GM21723 (cell line): ENCODE data around the gene ESRRB.

Source experiments
- ATAC-seq: cut with Tn5 transposase; IDR thresholded peaks from one replicate; pipeline ENCODE4 v1.9.1; 2021; ENCODE audit warnings: mild to moderate bottlenecking, moderate library complexity; ENCODE audit not compliant: unreplicated experiment

ESRRB gene

DNA sequence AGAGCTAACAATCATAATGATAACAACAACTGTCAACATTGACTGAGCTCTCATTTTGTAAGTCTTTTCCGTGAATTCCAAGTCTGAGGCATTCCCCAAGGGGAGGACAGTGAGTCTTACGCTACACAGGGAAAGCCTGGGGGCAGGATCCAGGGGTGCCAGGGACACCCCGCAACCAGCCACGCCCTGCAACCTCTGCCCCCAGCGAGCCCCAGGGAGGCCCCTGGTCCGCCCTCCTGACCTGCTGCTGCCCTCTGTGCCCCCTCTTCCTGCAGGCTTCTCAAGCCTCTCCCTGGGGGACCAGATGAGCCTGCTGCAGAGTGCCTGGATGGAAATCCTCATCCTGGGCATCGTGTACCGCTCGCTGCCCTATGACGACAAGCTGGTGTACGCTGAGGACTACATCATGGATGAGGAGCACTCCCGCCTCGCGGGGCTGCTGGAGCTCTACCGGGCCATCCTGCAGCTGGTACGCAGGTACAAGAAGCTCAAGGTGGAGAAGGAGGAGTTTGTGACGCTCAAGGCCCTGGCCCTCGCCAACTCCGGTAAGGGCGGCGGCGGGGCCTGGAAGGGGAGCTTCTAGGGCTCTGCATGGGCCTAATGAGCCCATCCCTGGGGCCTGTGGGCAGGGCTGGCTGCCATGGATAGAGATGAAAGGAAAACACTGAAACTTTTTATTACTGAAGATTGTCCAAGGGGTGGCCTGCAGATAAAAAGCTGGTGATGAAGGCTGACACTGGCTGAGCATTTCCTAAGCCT is 115.4 kb downstream of the ESRRB start:
- no peak for ATAC-seq

DNA sequence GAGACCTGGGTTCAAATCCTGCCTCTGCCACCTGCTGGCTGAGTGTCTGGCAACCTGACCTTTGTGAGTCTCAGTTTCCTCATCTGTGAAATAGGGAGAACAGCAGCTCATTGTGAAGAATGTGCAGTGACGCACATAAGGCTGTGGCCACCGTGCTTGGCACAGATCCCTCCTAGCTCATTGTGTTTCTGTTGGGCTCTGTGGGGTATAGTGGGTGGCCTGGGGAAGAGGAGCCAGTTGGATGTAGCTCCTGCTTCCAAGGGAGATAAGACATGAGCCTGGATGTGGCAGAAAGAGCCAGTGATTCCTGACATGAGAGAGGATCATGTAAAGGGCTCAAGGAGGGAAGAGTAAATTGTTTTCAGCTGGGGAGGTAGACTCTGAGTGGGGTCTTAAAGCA is 120.0 kb downstream of the ESRRB start:
- ATAC-seq, result no peak

DNA sequence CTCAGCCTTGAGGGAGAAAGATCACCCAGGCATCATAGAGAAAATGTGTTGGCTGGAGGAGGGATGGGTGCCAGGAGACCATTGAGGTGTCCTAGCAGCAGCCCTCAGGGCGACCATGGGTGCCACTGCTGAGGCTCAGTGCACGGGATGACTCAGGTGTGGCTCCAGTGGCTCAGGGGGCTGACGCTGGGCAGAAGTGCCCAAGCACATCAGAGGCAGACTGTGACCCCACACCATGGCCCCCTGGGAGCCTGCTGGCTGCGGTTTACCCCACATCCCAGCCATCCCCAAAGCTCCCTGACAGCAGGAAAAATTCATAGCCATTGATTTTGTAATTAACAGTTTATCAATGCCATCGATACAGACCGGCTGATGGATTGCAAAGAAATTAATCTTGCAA is 120.7 kb downstream of the ESRRB start:
- ATAC-seq, result no peak

DNA sequence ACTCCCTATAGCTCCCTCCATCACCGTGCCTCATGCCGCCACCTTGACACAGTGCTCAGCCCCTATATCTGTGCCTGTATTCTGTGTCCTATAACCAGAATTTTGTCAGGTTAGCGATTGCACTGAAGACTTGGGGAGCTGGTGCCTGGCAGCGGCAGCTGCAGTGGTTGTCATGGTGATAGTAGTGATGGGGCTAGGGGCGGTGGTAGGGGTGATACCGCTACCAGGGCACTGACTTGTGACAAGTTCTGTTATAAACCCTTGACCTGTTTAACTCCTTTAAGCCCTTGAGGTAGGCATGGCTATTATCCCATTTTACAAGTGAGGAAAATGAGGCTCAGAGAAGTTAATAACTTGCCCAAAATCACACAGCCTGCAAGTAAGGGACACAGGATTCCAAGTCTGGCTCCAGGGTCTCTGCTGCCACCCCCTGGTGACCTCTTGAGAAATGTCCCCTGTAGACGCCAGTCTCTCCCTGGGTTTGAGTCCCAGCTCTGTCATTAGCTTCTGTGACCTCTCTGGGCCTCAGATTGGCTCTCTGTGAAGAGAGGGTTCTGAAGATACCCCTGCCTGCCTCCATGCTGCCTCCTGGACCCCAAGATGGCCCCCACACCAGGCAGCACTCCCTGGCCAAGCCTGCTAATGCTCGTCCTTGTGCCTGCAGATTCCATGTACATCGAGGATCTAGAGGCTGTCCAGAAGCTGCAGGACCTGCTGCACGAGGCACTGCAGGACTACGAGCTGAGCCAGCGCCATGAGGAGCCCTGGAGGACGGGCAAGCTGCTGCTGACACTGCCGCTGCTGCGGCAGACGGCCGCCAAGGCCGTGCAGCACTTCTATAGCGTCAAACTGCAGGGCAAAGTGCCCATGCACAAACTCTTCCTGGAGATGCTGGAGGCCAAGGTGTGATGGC is 121.9 kb downstream of the ESRRB start:
- no peak for ATAC-seq

DNA sequence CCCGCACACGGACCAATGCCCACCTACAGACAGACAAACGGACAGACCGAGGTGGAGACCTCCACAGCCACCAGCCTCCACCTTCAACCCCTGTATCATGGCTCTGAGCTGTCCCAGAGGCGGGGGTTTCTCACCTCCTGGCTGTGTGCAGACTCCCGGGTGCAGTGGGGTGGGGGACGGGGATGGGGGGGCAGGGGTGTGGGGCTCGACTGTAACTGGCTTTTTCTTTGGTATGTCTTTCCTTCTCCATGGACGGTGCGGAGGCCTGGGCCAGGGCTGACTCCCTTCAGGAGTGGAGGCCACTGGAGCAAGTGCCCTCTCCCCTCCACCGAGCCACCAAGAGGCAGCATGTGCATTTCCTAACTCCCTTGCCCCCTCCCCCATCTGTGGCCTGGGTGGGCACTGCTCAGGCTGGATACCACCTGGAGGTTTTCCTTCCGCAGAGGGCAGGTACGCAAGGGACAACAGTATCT is 122.6 kb downstream of the ESRRB start:
- ATAC-seq, result no peak

DNA sequence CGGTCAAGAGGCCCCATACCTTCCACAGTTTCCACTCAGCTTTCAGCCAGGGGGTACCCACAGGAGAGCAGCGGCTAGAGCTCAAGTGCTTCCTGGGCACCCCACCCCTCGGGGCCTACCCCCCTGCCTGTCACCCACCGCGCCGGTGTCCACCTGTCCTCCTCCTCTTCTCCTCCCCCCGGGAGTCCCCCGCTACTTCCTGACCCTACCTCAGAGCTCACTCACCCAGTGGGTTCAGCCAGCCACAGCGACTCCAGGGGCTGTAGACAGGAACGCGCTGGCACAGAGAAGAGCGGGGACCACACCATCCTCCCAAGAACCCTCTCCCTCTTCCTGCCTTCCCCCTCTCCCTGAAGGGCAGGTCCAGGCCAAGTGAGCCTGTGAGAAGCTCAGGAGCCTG is 123.0 kb downstream of the ESRRB start:
- ATAC-seq, result no peak

DNA sequence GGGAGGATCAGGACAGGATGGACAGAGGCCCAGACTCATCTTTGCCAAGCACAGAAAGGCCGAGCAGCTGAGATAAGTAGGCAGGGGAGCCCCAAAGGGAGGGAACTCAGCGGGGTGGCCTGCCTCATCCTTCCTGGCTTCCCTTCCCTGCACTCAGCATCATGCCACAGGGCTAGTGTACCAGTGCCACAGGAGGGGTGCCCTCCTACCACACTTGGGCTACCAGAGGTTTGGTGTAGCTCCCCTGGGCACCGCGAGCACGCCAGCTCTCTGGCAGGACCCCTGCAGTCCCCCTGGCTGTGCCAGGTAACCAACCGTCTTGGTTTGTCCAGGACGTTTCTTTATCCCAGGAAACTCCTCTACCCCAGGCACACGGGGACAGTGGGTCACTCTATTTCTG is 123.5 kb downstream of the ESRRB start:
- no peak for ATAC-seq

DNA sequence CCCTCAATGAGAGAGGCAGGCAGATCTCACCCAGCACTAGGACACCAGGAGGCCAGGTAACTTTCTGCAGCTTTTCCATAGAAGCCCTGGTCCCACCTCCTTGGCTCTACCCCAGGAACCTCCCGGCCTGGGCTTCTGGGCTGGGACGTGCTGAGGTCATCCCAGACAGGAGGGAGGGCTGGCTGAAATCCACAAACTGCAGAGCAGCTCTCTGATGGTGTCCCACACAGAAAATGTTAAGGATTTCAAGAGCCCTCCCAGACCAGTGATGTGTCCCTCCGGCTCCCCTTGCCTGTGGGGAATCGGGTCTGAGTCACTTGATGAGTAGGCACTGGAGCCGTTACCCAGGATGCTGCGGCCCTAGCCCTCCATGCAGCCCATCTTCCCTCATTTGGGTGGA is 124.1 kb downstream of the ESRRB start:
- ATAC-seq, result no peak

DNA sequence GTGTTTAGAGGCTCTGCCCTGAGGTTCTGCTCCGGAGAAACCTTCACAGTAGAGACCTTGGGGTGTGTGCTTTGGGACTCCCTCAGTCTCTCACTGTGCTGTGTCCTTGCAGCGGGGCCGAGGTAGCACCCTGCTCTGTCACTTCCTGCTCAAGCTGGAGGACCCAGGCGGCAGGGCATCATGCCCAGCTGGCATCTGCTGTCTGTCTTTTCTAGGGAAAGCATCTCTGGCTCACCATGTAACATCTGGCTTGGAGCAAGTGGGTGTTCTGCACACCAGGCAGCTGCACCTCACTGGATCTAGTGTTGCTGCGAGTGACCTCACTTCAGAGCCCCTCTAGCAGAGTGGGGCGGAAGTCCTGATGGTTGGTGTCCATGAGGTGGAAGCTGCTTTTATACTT is 124.5 kb downstream of the ESRRB start:
- no peak for ATAC-seq

DNA sequence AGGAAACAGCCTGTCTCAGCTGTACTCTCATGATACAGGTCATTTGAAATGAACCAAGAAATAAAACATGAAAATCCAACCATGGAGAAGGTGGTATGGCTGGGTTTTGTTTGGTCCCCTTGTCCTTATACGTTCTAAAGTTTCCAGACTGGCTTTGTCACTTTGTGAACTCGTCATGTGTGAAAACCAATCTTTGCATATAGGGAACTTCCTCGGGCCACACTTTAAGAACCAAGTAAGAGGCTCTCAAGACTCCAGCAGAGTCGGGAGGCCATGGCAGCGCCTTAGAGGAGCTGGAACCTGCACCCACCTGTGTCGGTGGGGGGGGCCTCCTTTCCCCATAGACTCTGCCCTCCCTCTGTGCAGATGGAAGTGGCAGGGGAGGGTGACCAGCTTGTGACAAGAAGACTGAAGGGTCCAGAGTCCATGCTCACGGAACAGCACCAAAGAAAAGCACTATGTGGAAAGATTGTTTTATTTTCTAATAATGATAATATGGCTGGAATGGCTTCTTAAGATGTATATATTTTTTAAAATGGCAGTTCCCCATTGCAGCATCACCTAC is 125.3 kb downstream of the ESRRB start:
- ATAC-seq, result no peak

DNA sequence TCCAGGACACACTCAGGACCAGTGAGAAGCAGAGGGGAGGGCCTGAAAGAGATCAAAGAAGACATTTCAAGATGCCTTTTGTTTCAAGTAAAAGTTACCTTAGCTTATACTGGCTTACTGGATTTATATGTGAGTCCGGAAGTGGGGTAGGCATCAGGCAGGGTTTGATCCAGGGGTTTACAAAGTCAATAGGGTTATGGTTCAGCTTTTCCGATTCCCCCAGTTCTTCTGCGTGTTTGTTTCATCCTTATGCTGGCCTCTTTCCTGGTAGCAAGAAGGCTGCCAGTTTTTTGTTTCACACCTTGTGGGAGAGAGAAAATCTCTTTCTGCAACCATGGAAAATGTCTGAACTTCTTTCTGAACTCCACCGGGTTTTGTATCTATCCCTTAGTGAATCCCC is 126.3 kb downstream of the ESRRB start:
- no peak for ATAC-seq

DNA sequence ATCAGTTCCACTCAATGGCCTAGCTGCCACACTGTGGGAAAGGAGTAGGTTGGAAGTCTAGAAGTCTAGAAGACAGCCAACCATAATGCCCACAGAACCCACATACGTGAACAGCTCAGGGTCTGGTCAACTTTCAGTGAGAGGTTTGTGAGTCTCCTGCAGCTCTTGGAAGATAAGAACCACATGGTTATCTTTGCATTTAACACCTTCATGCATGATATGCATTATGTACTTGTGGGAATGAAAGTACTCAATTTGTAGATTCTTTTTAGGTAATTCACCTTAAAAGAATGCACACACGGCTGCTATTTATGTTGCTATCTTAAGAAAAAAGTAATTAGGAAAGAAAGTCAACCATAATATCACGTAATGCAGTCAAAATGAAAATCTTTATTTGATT is 126.7 kb downstream of the ESRRB start:
- ATAC-seq, result no peak

DNA sequence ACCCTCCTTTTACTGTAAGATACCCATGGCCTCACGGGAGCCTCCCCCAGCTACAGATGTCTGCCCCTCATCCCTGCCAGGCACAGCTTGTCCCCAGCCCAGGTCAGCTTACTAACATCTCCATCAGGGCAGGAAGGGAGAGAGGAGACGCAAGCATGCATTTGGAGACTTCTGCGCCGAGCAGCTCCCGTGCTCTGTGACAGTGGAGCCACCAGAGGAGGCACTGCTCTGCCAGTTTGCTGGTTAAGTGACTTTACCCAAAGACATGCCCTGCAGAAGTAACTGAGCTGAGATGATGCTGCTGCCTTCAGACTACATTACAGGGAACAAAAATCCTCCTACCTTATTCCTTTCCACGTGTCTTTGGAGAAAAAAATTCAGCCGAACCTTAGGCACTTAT is 133.4 kb downstream of the ESRRB start:
- ATAC-seq, result no peak

DNA sequence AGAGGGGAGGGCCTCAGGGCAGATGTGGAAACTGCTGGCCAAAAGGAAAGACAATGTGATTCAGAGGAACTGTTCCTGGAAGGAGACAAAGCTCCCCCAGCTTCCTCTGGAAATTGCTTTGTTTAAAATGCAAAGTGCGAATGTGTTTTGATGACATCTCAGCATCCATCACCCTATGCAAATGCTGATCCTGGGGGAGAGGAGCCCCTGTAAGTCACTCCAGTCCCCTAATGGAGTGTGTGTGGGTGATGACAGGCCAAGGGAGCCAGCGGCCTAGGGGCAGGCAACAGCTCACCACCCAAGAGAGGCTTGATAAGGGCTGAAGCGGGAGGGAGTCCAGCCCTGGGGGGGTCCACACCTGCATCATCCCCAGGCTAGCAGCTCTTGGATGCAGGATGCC is 134.2 kb downstream of the ESRRB start:
- ATAC-seq, result no peak

DNA sequence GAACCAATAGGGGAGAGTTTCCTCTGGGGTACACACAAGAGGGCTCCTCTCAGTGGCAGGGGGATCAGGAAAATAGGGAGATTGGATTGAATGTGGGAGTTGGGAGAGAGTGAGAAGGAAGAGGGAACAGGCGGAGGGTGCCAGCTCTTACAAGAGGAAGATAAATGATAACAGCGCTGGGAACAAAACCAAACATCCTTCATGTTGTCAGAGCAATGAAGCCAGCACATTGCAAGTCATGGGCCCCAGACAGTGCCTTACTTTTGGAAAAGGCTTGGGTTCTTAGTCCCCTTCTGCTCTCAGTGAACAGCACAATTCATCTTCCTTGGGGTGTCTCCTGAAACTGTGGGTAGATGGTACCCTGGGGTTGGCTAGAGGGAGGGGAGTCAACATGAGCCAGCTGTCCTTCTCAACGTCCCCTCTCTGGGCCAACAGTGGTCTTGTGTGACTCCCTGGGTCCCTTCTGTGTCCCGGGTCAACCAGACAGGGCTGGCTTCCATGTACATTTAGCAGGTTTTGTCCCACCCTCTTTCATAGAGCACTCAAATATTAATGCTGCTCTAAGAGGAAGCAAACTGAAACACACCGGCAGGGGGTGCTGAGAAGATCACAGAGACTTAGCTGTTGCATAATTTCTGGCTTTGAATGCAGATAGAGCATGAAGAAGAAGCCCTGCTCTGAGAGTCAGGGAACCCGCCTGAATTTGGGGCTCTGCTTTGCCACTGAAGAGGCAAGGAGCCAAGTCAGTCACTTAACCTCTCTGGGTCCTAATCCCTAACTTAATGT is 138.5 kb downstream of the ESRRB start:
- ATAC-seq, result no peak

DNA sequence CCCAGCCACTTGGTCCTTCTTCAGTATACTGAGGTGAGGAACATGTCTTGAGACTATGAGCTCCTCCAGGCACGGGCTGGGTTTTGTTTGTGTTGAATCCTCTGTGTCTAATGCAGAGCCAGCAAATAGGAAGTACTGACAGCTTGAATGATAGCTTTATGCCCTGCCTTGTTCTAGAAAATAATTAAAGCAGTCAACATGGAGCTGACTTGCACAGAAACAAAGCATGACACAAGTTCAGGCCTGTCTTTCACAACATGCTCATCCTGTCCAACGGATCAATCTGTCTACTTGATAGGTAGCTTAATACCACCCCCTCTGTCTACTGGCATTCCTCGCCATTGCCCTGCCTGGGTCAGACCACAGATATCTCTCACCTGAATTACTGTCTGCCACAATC is 140.9 kb downstream of the ESRRB start:
- ATAC-seq, result no peak

DNA sequence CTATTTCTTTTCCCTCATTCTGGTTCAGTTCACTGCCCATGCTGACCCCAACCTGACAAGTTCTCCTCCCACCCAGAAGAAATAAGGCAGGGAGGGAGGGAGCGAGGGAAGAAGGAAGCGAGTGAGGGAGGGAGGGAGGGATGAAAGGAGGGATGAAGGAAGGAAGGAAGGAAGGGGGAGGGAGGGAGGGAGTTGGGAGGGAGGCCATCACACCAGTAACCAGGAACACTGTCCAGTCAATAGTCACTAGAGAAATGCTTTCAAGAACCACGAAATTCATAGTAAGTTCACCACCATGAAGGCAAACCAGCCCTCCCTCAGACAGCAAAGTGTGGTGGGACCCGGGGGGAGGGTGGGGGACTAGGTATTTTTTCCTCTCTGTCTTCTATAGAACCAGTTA is 142.4 kb downstream of the ESRRB start:
- no peak for ATAC-seq

DNA sequence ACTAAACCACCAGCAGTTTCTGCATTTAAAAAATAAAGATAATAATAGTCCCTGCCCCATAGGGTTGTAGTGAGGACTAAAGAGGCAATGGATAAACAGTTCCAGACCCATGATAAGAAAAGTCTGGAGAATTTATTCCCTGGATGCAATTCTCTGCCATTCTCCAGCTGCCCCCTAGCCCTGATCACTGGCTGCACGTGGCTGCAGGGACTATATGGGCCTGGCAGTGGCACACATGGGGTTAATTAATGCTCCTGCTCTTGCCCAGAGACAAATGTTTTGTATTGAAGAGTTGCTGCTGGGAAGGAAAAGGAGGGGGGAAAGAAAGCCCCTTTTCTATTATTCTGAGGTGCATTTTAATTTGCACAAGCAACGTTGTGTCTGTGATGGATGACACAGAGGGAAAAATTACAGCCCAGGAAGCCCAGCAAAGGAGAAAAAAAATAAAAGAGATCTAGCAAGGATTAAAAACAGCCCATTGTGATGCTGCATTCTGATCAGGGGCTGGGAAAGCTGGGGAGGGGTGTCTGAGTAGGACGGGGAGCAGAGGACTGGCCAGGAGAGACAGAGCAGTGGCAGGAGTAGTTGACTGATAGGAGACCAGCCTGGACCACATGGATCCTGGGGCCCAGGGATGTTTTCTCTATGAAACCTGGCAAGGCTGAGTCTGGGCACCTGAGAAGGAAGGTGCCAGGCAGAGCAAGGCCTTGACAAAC is 149.3 kb downstream of the ESRRB start:
- ATAC-seq, result no peak

DNA sequence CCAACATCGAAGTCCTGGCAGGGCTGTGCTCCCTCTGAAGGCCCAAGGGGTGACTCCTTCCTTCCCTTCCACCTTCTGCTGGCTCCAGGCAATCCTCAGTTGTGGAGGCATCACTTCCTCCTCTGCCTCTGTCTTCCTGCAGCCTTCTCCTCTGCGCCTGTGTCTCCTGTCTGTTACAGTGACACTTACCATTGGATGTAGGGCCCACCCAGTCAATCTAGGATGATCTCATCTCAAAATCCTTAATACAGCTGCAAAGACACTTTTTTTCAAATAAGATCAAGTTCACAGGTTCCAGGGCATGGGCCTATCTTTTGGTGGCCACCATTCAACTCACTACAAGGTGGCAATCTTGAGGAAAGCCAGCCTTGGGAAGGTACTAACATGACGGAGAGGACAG is 155.1 kb downstream of the ESRRB start:
- no peak for ATAC-seq

DNA sequence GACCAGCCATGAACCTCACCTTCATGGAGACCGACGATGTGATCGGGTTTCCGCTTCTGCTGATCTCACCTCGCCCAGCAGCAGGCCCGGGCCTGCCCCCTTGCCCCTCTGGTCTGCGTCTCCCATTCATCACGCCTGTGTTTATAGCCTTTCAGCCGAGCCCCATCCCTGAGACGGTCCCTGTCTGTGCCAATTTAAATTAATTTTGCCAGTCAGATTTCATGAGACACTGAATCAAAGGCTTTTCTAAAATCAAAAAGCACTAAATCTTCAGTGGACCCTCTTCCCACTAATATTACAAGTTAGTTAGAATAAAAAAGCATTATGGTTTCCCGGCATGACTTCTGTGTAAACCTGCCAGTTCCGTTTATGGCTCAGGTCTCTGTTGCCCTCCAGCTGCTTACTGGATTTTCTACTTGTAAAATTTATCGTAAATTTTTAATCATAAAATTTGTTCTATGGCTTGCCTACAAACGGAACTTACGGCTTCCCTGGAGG is 155.9 kb downstream of the ESRRB start:
- no peak for ATAC-seq
